Neural progenitor cell (in vitro differentiated cells): ENCODE data around the gene KLHL42.

ENCODE experiments used
- CTCF ChIP-seq: fragments of 200-600 bp; sonication (generic); IDR thresholded peaks from 2 replicates; pipeline ENCODE4 v1.5.1; 2017; ENCODE audit warnings: antibody characterized with exemption, mild to moderate bottlenecking
- EZH2 ChIP-seq: fragments of 200-600 bp; sonication (generic); IDR thresholded peaks from 2 replicates; pipeline ENCODE4 v1.6.1; 2017; ENCODE audit warnings: antibody characterized with exemption, mild to moderate bottlenecking, moderate library complexity
- EZH2phosphoT487 ChIP-seq: fragments of 200-600 bp; sonication (generic); IDR thresholded peaks from 2 replicates; pipeline ENCODE4 v1.6.1; 2017; ENCODE audit warnings: antibody characterized with exemption

DNA sequence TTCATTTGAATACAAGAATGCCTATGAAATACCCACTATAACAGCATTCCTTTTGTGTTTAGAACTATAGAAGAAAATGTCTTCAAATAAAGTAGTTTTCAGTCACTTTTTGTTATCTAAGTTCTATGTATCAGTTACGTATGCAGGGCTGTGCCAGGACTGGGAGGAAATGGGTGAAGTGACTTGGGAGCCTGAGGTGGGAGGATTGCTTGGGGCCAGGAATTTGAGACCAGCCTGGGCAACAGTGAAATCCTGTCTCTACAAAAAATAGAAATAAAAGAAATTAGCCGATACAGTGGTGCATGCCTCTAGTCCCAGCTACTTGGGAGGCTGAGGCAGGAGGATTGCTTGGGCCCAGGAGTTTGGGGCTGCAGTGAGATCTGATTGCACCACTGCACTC, 22.9 kb downstream of the KLHL42 start:
- TF ChIP-seq CTCF = no peak
- no peak for TF ChIP-seq EZH2phosphoT487
- no peak for TF ChIP-seq EZH2
